Trophoblast cell (in vitro differentiated cells and primary cell): ENCODE data around the gene LAMP1.

Source experiments
- DNase-seq, 2 donors: peaks; one replicate each; pipeline ENCODE4 v3.0.0-alpha.2; 2016
- H2AFZ ChIP-seq: 2 replicates; pipeline ENCODE4 v1.6.1; 2013; ENCODE audit warnings: low read length, moderate library complexity, mild to moderate bottlenecking; ENCODE audit not compliant: insufficient read depth, poor library complexity
- H2AK5ac ChIP-seq: 2 replicates; pipeline ENCODE4 v1.6.1; 2013; ENCODE audit warnings: mild to moderate bottlenecking, low read length
- H2BK120ac ChIP-seq: 2 replicates; pipeline ENCODE4 v1.6.1; 2013; ENCODE audit warnings: low read length, mild to moderate bottlenecking, moderate library complexity; ENCODE audit not compliant: insufficient read depth, poor library complexity
- H2BK12ac ChIP-seq: 2 replicates; pipeline ENCODE4 v1.6.1; 2013; ENCODE audit warnings: mild to moderate bottlenecking, low read length, moderate library complexity
- H2BK5ac ChIP-seq: 2 replicates; pipeline ENCODE4 v1.6.1; 2013; ENCODE audit warnings: low read length, low read depth, moderate library complexity, mild to moderate bottlenecking; ENCODE audit not compliant: poor library complexity
- H3K14ac ChIP-seq: 2 replicates; pipeline ENCODE4 v1.6.1; 2013; ENCODE audit warnings: mild to moderate bottlenecking, low read length
- H3K18ac ChIP-seq: 2 replicates; pipeline ENCODE4 v1.6.1; 2013; ENCODE audit warnings: mild to moderate bottlenecking, low read length
- H3K23ac ChIP-seq: 2 replicates; pipeline ENCODE4 v1.6.1; 2013; ENCODE audit warnings: low read length
- H3K27ac ChIP-seq: 2 replicates; pipeline ENCODE4 v1.5.1; 2013; ENCODE audit warnings: low read depth, mild to moderate bottlenecking, inconsistent platforms, low read length, moderate library complexity
- H3K27me3 ChIP-seq: 2 replicates; pipeline ENCODE4 v1.6.1; 2013; ENCODE audit warnings: inconsistent platforms, mild to moderate bottlenecking, low read length, moderate library complexity; ENCODE audit not compliant: insufficient read depth
- H3K36me3 ChIP-seq, 2 experiments: 1 replicate in 1 of 2; 2 replicates in 1 of 2; pipeline ENCODE4 v1.6.1; 2013; ENCODE audit warnings: low read length in 2 of 2, mild to moderate bottlenecking in 2 of 2, moderate library complexity in 1 of 2; ENCODE audit not compliant: insufficient read depth in 2 of 2, control insufficient read depth in 1 of 2
- H3K4ac ChIP-seq: 2 replicates; pipeline ENCODE4 v1.6.1; 2013; ENCODE audit warnings: low read depth, mild to moderate bottlenecking, low read length, moderate library complexity
- H3K4me1 ChIP-seq, 2 experiments: 1 replicate in 1 of 2; 2 replicates in 1 of 2; pipeline ENCODE4 v1.6.1; 2013; ENCODE audit warnings: low read length in 2 of 2, mild to moderate bottlenecking in 2 of 2, moderate library complexity in 1 of 2; ENCODE audit not compliant: insufficient read depth in 2 of 2, control insufficient read depth in 1 of 2
- H3K4me2 ChIP-seq: 2 replicates; pipeline ENCODE4 v1.6.1; 2013; ENCODE audit warnings: inconsistent platforms, mild to moderate bottlenecking, low read length, moderate library complexity
- H3K4me3 ChIP-seq: 2 replicates; pipeline ENCODE4 v1.5.1; 2013; ENCODE audit warnings: mild to moderate bottlenecking, low read depth, low read length, inconsistent platforms
- H3K79me1 ChIP-seq: one replicate; pipeline ENCODE4 v1.6.1; 2013; ENCODE audit warnings: low read length
- H3K79me2 ChIP-seq: 2 replicates; pipeline ENCODE4 v1.6.1; 2013; ENCODE audit warnings: low read length, mild to moderate bottlenecking; ENCODE audit not compliant: control insufficient read depth, insufficient read depth, poor library complexity
- H3K9ac ChIP-seq: 2 replicates; pipeline ENCODE4 v1.6.1; 2013; ENCODE audit warnings: mild to moderate bottlenecking, low read length
- H3K9me3 ChIP-seq: 2 replicates; pipeline ENCODE4 v1.6.1; 2013; ENCODE audit warnings: low read depth, mild to moderate bottlenecking, control low read depth, inconsistent platforms, low read length; ENCODE audit not compliant: insufficient read depth
- H4K12ac ChIP-seq: 2 replicates; pipeline ENCODE4 v1.6.1; 2013; ENCODE audit warnings: low read depth, mild to moderate bottlenecking, low read length, moderate library complexity
- H4K8ac ChIP-seq: 2 replicates; pipeline ENCODE4 v1.6.1; 2013; ENCODE audit warnings: low read depth, mild to moderate bottlenecking, low read length, moderate library complexity
- H4K91ac ChIP-seq: one replicate; pipeline ENCODE4 v1.6.1; 2013; ENCODE audit warnings: low read depth, mild to moderate bottlenecking, low read length, moderate library complexity
- WGBS: extraction: QIAGEN DNeasy Blood & Tissue Kit; methylation state at CpG from one replicate; pipeline ENCODE4 v1.1.7; 2013; ENCODE audit warnings: missing lambda C conversion rate; ENCODE audit not compliant: insufficient read length, insufficient coverage; ENCODE audit errors: extremely low coverage; 5-methylcytosine and 5-hydroxymethylcytosine counted together

The LAMP1 gene

GRCh38 chr13:113322043-113322461 lies 25.0 kb downstream of the LAMP1 start:
- Histone ChIP-seq H4K91ac (no peak overlapping the region), H3K14ac (no peak overlapping the region), H3K27ac (no peak overlapping the region), H4K12ac (no peak overlapping the region), H3K4me3 (no peak overlapping the region), H3K79me1 (no peaks in the 10 kb centered on the region), H2AK5ac (no peak overlapping the region), H2BK12ac (no peak overlapping the region), H3K4me1 (no peaks in the 10 kb centered on the region), H3K18ac (no peak overlapping the region), H2BK5ac (no peak overlapping the region), H3K9me3 (peaks cover 2% of the 10 kb centered on the region), H4K8ac (no peak overlapping the region), H2BK120ac (no peak overlapping the region), H3K4me2 (no peak overlapping the region), H3K9ac (no peak overlapping the region), H3K27me3 (no peaks in the 10 kb centered on the region), H3K79me2 (no peaks in the 10 kb centered on the region), H3K4ac (no peak overlapping the region), H3K36me3 (peaks cover 57 to 73% of the 10 kb centered on the region in 2 experiments), H2AFZ (no peak overlapping the region), H3K23ac (no peak overlapping the region)
- no peak for DNase-seq
- no CpG with 5 or more reads among the region's 17 CpGs for WGBS

- no peak overlapping the region for H3K27ac ChIP-seq
- H3K4me2 ChIP-seq: no peak overlapping the region
- H3K23ac ChIP-seq: no peak overlapping the region
- no peak overlapping the region for H4K91ac ChIP-seq
- DNase-seq: no peak
- no peak overlapping the region for H4K8ac ChIP-seq
- H2AFZ ChIP-seq: no peak overlapping the region
- peaks cover 56 to 66% of the 10 kb centered on the region in 2 experiments for H3K36me3 ChIP-seq
- H3K4ac ChIP-seq: no peak overlapping the region
- H3K4me1 ChIP-seq: no peaks in the 10 kb centered on the region
- H3K4me3 ChIP-seq: no peak overlapping the region
- no peaks in the 10 kb centered on the region for H3K79me1 ChIP-seq
- no peak overlapping the region for H3K14ac ChIP-seq
- H3K9ac ChIP-seq: no peak overlapping the region
- no peaks in the 10 kb centered on the region for H3K27me3 ChIP-seq
- H3K79me2 ChIP-seq: no peaks in the 10 kb centered on the region
- no peak overlapping the region for H4K12ac ChIP-seq
- no peak overlapping the region for H3K18ac ChIP-seq
- no peak overlapping the region for H2BK12ac ChIP-seq
- no peak overlapping the region for H2BK120ac ChIP-seq
- peaks cover 2% of the 10 kb centered on the region for H3K9me3 ChIP-seq
- no peak overlapping the region for H2AK5ac ChIP-seq
- no peak overlapping the region for H2BK5ac ChIP-seq
- WGBS: no CpG with 5 or more reads among the region's 25 CpGs
Observed at GRCh38 chr13:113322890-113323651, 26.0 kb downstream of the LAMP1 start.

GRCh38 chr13:113323869-113324268 lies 26.8 kb downstream of the LAMP1 start:
- no peak overlapping the region for H3K14ac ChIP-seq
- no CpG with 5 or more reads among the region's 7 CpGs for WGBS
- no peak for DNase-seq
- H3K4me3 ChIP-seq: no peak overlapping the region
- H3K18ac ChIP-seq: no peak overlapping the region
- H3K9me3 ChIP-seq: peaks cover 2% of the 10 kb centered on the region
- H4K91ac ChIP-seq: no peak overlapping the region
- no peaks in the 10 kb centered on the region for H3K27me3 ChIP-seq
- H3K79me1 ChIP-seq: no peaks in the 10 kb centered on the region
- no peak overlapping the region for H2BK5ac ChIP-seq
- no peaks in the 10 kb centered on the region for H3K79me2 ChIP-seq
- H3K9ac ChIP-seq: no peak overlapping the region
- no peak overlapping the region for H4K8ac ChIP-seq
- peaks cover 52 to 62% of the 10 kb centered on the region in 2 experiments for H3K36me3 ChIP-seq
- no peak overlapping the region for H4K12ac ChIP-seq
- H3K4ac ChIP-seq: no peak overlapping the region
- H2BK12ac ChIP-seq: no peak overlapping the region
- no peak overlapping the region for H2AFZ ChIP-seq
- no peak overlapping the region for H3K4me2 ChIP-seq
- H2BK120ac ChIP-seq: no peak overlapping the region
- no peak overlapping the region for H3K27ac ChIP-seq
- no peaks in the 10 kb centered on the region for H3K4me1 ChIP-seq
- H3K23ac ChIP-seq: no peak overlapping the region
- H2AK5ac ChIP-seq: no peak overlapping the region

- Histone ChIP-seq H3K23ac (no peak overlapping the region), H3K4ac (no peak overlapping the region), H4K8ac (no peak overlapping the region), H3K36me3 (peaks cover 47 to 57% of the 10 kb centered on the region in 2 experiments), H4K91ac (no peak overlapping the region), H2AFZ (no peak overlapping the region), H2AK5ac (no peak overlapping the region), H3K27me3 (no peaks in the 10 kb centered on the region), H3K9ac (no peak overlapping the region), H3K4me2 (no peak overlapping the region), H2BK12ac (no peak overlapping the region), H3K4me3 (no peak overlapping the region), H3K79me1 (no peaks in the 10 kb centered on the region), H3K4me1 (no peaks in the 10 kb centered on the region), H2BK5ac (no peak overlapping the region), H3K14ac (no peak overlapping the region), H3K27ac (no peak overlapping the region), H2BK120ac (no peak overlapping the region), H3K79me2 (no peaks in the 10 kb centered on the region), H3K9me3 (peaks cover 2% of the 10 kb centered on the region), H3K18ac (no peak overlapping the region), H4K12ac (no peak overlapping the region)
- WGBS: no CpG with 5 or more reads among the region's 12 CpGs
- DNase-seq: no peak
Observed at GRCh38 chr13:113324398-113324797, 27.4 kb downstream of the LAMP1 start.
